ENCODE measurements around the gene PLK3.
A peak's percentile ranks its signal among the peaks of the same experiment; 100 is the strongest.

DNA sequence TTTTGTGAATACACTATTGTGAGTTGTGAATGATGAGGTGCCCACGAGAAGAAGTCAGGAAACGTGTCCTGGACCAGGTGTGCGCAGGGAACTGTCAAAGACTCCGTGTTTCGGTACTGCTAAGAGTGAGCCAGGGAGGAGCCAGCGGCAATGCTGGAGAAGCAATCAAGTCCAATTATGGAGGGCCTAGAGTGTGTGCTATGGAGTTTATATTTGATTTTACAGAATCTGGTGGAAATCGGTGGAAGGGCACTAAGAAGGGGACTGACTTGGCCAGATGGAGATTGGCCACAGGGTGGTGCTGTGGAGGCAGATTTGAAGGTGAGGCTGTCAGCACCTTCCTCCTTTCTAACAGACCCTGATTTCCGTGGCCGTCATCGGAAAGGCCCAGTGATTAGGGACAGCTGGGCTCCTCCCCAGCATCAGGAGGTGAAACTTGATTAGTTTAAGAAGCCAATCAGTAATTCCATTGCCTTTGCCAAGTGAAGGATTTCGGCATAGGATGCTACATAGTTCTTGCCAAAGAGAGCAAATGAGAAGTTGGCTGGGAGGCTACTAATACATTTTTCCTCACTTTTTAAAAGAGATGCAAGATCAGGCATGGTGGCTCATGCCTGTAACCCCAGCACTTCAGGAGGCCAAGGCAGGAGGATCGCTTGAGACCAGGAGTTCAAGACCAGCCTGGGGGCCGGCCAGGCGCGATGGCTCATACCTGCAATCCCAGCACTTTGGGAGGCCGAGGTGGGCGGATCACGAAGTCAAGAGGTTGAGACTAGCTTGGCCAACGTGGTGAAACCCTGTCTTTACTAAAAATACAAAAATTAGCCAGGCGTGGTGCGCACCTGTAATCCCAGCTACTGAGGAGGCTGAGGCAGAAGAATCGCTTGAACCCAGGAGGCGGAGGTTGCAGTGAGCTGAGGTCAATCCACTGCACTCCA is 35.8 kb downstream of the PLK3 start:
- TF ChIP-seq, protein P1, sequence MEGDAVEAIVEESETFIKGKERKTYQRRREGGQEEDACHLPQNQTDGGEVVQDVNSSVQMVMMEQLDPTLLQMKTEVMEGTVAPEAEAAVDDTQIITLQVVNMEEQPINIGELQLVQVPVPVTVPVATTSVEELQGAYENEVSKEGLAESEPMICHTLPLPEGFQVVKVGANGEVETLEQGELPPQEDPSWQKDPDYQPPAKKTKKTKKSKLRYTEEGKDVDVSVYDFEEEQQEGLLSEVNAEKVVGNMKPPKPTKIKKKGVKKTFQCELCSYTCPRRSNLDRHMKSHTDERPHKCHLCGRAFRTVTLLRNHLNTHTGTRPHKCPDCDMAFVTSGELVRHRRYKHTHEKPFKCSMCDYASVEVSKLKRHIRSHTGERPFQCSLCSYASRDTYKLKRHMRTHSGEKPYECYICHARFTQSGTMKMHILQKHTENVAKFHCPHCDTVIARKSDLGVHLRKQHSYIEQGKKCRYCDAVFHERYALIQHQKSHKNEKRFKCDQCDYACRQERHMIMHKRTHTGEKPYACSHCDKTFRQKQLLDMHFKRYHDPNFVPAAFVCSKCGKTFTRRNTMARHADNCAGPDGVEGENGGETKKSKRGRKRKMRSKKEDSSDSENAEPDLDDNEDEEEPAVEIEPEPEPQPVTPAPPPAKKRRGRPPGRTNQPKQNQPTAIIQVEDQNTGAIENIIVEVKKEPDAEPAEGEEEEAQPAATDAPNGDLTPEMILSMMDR (IDR thresholded peaks at IDR 0.05), result peak; percentile 80
- TF ChIP-seq EZH2phosphoT487 (IDR thresholded peaks at IDR 0.05), result no peak

All from neural progenitor cell (in vitro differentiated cells).